WTC11 (cell line): ENCODE data around the gene AGAP1. TPM values are rescaled to one million over a fixed set of nuclear protein-coding genes. Genes with fewer than 3 reads are reported as not detected.

ENCODE experiments used
- ATAC-seq: fragments of 200-7000 bp; cut with Tn5 transposase; 2 replicates; pipeline ENCODE4 v1.10.0; 2021; ENCODE audit warnings: mild to moderate bottlenecking, moderate library complexity
- CTCF ChIA-PET: fragments of 300-600 bp; sonication (Branson Sonifier 250); formaldehyde crosslinking; loops from one replicate; lab custom pipeline; 2021; ENCODE audit warnings: antibody characterized with exemption; lab: Charles Lee
- POLR2A ChIA-PET: fragments of 350-600 bp; sonication (Branson Sonifier 250); formaldehyde crosslinking; loops from one replicate; lab custom pipeline; 2021; ENCODE audit warnings: antibody characterized with exemption; lab: Charles Lee
- DNase-seq: peaks from one replicate; pipeline ENCODE4 v3.0.0; 2021; ENCODE audit warnings: low spot score
- H3K27ac Mint-ChIP-seq: 2 replicates; pipeline ENCODE4 v1.8.0; 2021; ENCODE audit warnings: mixed read lengths
- H3K27me3 Mint-ChIP-seq: 2 replicates; pipeline ENCODE4 v1.8.0; 2021; ENCODE audit warnings: low read depth, mild to moderate bottlenecking, moderate library complexity, mixed read lengths
- H3K36me3 Mint-ChIP-seq: 2 replicates; pipeline ENCODE4 v1.8.0; 2021; ENCODE audit warnings: mixed read lengths
- H3K4me1 Mint-ChIP-seq: 2 replicates; pipeline ENCODE4 v1.8.0; 2022; ENCODE audit warnings: mixed read lengths
- H3K4me3 Mint-ChIP-seq: 2 replicates; pipeline ENCODE4 v1.8.0; 2021; ENCODE audit warnings: mild to moderate bottlenecking, moderate library complexity, mixed read lengths
- H3K9me3 Mint-ChIP-seq: 2 replicates; pipeline ENCODE4 v1.8.0; 2021; ENCODE audit warnings: mixed read lengths
- AFF4 ChIP-seq: sonication (generic); formaldehyde crosslinking; IDR thresholded peaks from 2 replicates; pipeline ENCODE4 v1.8.1; 2023; ENCODE audit warnings: mild to moderate bottlenecking, missing genetic modification reagents, borderline replicate concordance
- CREB1 ChIP-seq: sonication (generic); formaldehyde crosslinking; IDR thresholded peaks from 2 replicates; pipeline ENCODE4 v1.8.0; 2023; ENCODE audit warnings: mild to moderate bottlenecking, missing genetic modification reagents
- E2F1 ChIP-seq: sonication (generic); formaldehyde crosslinking; IDR thresholded peaks from 2 replicates; pipeline ENCODE4 v1.8.0; 2022; ENCODE audit warnings: mild to moderate bottlenecking, missing genetic modification reagents
- E2F5 ChIP-seq: sonication (generic); formaldehyde crosslinking; IDR thresholded peaks from 2 replicates; pipeline ENCODE4 v1.8.1; 2022; ENCODE audit warnings: mild to moderate bottlenecking, moderate library complexity, missing genetic modification reagents
- FOXJ3 ChIP-seq: sonication (generic); formaldehyde crosslinking; IDR thresholded peaks from 2 replicates; pipeline ENCODE4 v1.9.0; 2021; ENCODE audit warnings: missing genetic modification reagents, mild to moderate bottlenecking, borderline replicate concordance
- IRF2 ChIP-seq: sonication (generic); formaldehyde crosslinking; IDR thresholded peaks from 2 replicates; pipeline ENCODE4 v1.8.0; 2022; ENCODE audit warnings: low read depth, missing genetic modification reagents, borderline replicate concordance
- NFYB ChIP-seq: sonication (generic); formaldehyde crosslinking; conservative IDR thresholded peaks from 2 replicates; pipeline ENCODE4 v1.8.0; 2022; ENCODE audit warnings: low read depth, missing genetic modification reagents
- OVOL2 ChIP-seq: fragments of 250-450 bp; sonication (Bioruptor Pico); IDR thresholded peaks from 2 replicates; pipeline ENCODE4 v1.9.0; 2021; ENCODE audit warnings: mild to moderate bottlenecking, borderline replicate concordance
- PRRX2 ChIP-seq: fragments of 250-450 bp; sonication (Bioruptor Pico); IDR thresholded peaks from 2 replicates; pipeline ENCODE4 v1.8.0; 2021; ENCODE audit warnings: mild to moderate bottlenecking
- SOX15 ChIP-seq: fragments of 250-450 bp; sonication (Bioruptor Pico); IDR thresholded peaks from 2 replicates; pipeline ENCODE4 v1.9.0; 2021; ENCODE audit warnings: mild to moderate bottlenecking
- TEAD1 ChIP-seq: sonication (generic); formaldehyde crosslinking; IDR thresholded peaks from 2 replicates; pipeline ENCODE4 v1.8.0; 2022; ENCODE audit warnings: mild to moderate bottlenecking, missing genetic modification reagents
- TEAD4 ChIP-seq: sonication (generic); formaldehyde crosslinking; IDR thresholded peaks from 2 replicates; pipeline ENCODE4 v1.8.0; 2022; ENCODE audit warnings: mild to moderate bottlenecking, missing genetic modification reagents
- ZNF138 ChIP-seq: sonication (generic); formaldehyde crosslinking; conservative IDR thresholded peaks from 2 replicates; pipeline ENCODE4 v1.8.1; 2022; ENCODE audit warnings: mild to moderate bottlenecking, moderate library complexity, missing genetic modification reagents
- ZNF281 ChIP-seq: sonication (generic); formaldehyde crosslinking; IDR thresholded peaks from 2 replicates; pipeline ENCODE4 v1.8.0; 2023; ENCODE audit warnings: mild to moderate bottlenecking, missing genetic modification reagents
- ZNF396 ChIP-seq: fragments of 250-450 bp; sonication (Bioruptor Pico); IDR thresholded peaks from 2 replicates; pipeline ENCODE4 v1.8.0; 2021; ENCODE audit warnings: mild to moderate bottlenecking, moderate library complexity, borderline replicate concordance
- ZNF416 ChIP-seq: fragments of 250-450 bp; sonication (Bioruptor Pico); IDR thresholded peaks from 2 replicates; pipeline ENCODE4 v1.9.0; 2021; ENCODE audit warnings: mild to moderate bottlenecking, inconsistent platforms
- total RNA-seq: library from RNA; stranded (reverse); gene quantifications from 3 replicates; pipeline ENCODE4 v1.2.3, GENCODE V29; 2021
- TF ChIP-seq, protein P1 (sequence below): fragments of 250-450 bp; sonication (Bioruptor Pico); IDR thresholded peaks from 2 replicates; pipeline ENCODE4 v1.8.0; 2021; ENCODE audit warnings: mild to moderate bottlenecking

The AGAP1 gene
- total RNA-seq, 1 experiment from 2014 or later = 49.3 TPM

GRCh38 chr2:235727174-235727573 is 233.3 kb downstream of the AGAP1 start:
- Mint-ChIP-seq H3K9me3 (no peaks in the 10 kb centered on the region), H3K27me3 (no peaks in the 10 kb centered on the region), H3K36me3 (peaks cover 10% of the 10 kb centered on the region; the same call in 1 of the 2 replicates), H3K4me3 (no peak overlapping the region), H3K27ac (peak overlapping the region; percentile 25; the same call in 1 of the 2 replicates)
- ATAC-seq (no peak), DNase-seq (no peak)
- TF ChIP-seq ZNF138 (CRISPR knock-in tag) (no peak), IRF2 (CRISPR knock-in tag) (no peak), ZNF416 (CRISPR knock-in tag) (no peak), NFYB (CRISPR knock-in tag) (no peak)
- TF ChIP-seq, all 79 proteins: peak for 0
- peaks cover 36% of the 10 kb centered on the region for H3K4me1 Mint-ChIP-seq
- ChIA-PET POLR2A (interaction anchor here (0.5 kb wide), 1 partner anchor 142 kb away, joined by 5 read pairs; no protein-coding TSS in a partner anchor), CTCF (interaction anchor here (0.7 to 1.6 kb wide), 4 partner anchors 14 to 57 kb away, joined by 3 to 8 read pairs (median 4); no protein-coding TSS in a partner anchor)

GRCh38 chr2:235727891-235728799 is 234.3 kb downstream of the AGAP1 start:
- CTCF ChIA-PET = interaction anchor here (1.1 to 2.0 kb wide), 3 partner anchors 18 to 38 kb away, joined by 4 to 8 read pairs (median 5); no protein-coding TSS in a partner anchor
- Mint-ChIP-seq H3K27ac (no peak overlapping the region; the same call in 1 of the 2 replicates), H3K4me1 (peaks cover 45% of the 10 kb centered on the region)

More at GRCh38 chr2:235727891-235728799, 234.3 kb downstream of the AGAP1 start:
- 0 out of 2 replicates have a peak, but pooled peaks cover 3% of the 10 kb centered on the region for H3K36me3 Mint-ChIP-seq
- DNase-seq (no peak), ATAC-seq (no peak)
- H3K27me3 Mint-ChIP-seq = no peaks in the 10 kb centered on the region
- POLR2A ChIA-PET = no interaction called here
- TF ChIP-seq E2F1 (CRISPR knock-in tag) (no peak), AFF4 (CRISPR knock-in tag) (no peak), OVOL2 (CRISPR knock-in tag) (no peak), PRRX2 (CRISPR knock-in tag) (no peak), TEAD4 (CRISPR knock-in tag) (no peak), ZNF396 (no peak), FOXJ3 (CRISPR knock-in tag) (no peak), ZNF138 (CRISPR knock-in tag) (no peak), SOX15 (no peak), CREB1 (CRISPR knock-in tag) (no peak), E2F5 (CRISPR knock-in tag) (no peak), ZNF281 (CRISPR knock-in tag) (no peak), TEAD1 (CRISPR knock-in tag) (no peak)
- TF ChIP-seq, protein P1, sequence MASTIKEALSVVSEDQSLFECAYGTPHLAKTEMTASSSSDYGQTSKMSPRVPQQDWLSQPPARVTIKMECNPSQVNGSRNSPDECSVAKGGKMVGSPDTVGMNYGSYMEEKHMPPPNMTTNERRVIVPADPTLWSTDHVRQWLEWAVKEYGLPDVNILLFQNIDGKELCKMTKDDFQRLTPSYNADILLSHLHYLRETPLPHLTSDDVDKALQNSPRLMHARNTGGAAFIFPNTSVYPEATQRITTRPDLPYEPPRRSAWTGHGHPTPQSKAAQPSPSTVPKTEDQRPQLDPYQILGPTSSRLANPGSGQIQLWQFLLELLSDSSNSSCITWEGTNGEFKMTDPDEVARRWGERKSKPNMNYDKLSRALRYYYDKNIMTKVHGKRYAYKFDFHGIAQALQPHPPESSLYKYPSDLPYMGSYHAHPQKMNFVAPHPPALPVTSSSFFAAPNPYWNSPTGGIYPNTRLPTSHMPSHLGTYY (CRISPR knock-in tag) = no peak
- H3K9me3 Mint-ChIP-seq = no peaks in the 10 kb centered on the region
- no peak overlapping the region for H3K4me3 Mint-ChIP-seq
